ENCODE data around the gene MNAT1.

DNA sequence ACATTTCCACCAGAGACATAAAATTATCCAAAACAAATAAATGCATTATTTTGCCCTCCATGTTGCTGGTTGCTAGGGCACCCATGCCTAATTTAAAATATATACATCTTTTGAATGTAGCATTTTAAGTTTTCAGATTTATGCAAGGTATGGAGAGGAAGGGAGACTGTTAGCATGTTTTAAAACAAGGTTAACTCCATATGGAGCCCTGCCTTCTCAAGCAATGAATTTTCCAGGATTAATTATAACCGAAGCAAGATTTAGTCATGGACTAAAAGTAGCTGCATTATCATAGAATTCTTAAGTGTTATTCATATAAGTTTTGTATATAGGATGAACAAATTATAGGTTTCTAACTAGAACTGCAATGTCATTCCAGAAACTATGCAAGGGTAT, 209.1 kb downstream of the MNAT1 start:
- TF ChIP-seq TAF1 (IDR thresholded peaks at IDR 0.05; ENCODE audit: borderline replicate concordance, insufficient read depth, low read length) (no peak), POLR2AphosphoS5 (IDR thresholded peaks at IDR 0.05; ENCODE audit: low read depth, low read length) (no peak)
